Measurements from ENCODE around the gene SMIM17. TPM values are rescaled to one million over a fixed set of nuclear protein-coding genes. Genes with fewer than 3 reads are reported as not detected.

The SMIM17 gene
- total and polyA plus RNA-seq, 2 of the 13 experiments (the other 11 are each of a cell fraction or from before 2014, with no cell fraction given) = 0.21 to 0.53 TPM

GRCh38 chr19:56619121-56619520 lies 23.8 kb upstream of the SMIM17 start (continued):
- TF ChIP-seq KLF13 (CRISPR knock-in tag; IDR thresholded peaks at IDR 0.05) = no peak

GRCh38 chr19:56622374-56622773 lies 20.6 kb upstream of the SMIM17 start:
- ATAC-seq (no peak), FAIRE-seq (no peak), DNase-seq (ENCODE audit: low spot score) (no peak)
- TF ChIP-seq RBM22 (optimal IDR thresholded peaks at IDR 0.05; ENCODE audit: low read length) = no peak
- TF ChIP-seq NFATC3 (CRISPR knock-in tag; IDR thresholded peaks at IDR 0.05) = no peak
- TF ChIP-seq PHF21A (CRISPR knock-in tag; IDR thresholded peaks at IDR 0.05) = no peak
- TF ChIP-seq ZNF124 (CRISPR knock-in tag; IDR thresholded peaks at IDR 0.05) = no peak
- TF ChIP-seq TERF1 (CRISPR knock-in tag; IDR thresholded peaks at IDR 0.05) = no peak
- no peak for TF ChIP-seq ZNF75D (CRISPR knock-in tag; IDR thresholded peaks at IDR 0.05; ENCODE audit: borderline replicate concordance)
- no peak for TF ChIP-seq ZNF503 (CRISPR knock-in tag; IDR thresholded peaks at IDR 0.05)
- no peak for TF ChIP-seq U2AF1 (optimal IDR thresholded peaks at IDR 0.05; ENCODE audit: low read depth, low read length)
- TF ChIP-seq ZKSCAN8 (CRISPR knock-in tag; IDR thresholded peaks at IDR 0.05; ENCODE audit: borderline replicate concordance) = no peak
- TF ChIP-seq REL (CRISPR knock-in tag; conservative IDR thresholded peaks at IDR 0.05) = no peak
- no peak for TF ChIP-seq CAMTA2 (CRISPR knock-in tag; IDR thresholded peaks at IDR 0.05; ENCODE audit: borderline replicate concordance)
- no peak for TF ChIP-seq TRAFD1 (CRISPR knock-in tag; IDR thresholded peaks at IDR 0.05; ENCODE audit: borderline replicate concordance)
- Histone ChIP-seq H3K36me3 (replicated peaks in 1 of 2; ENCODE audit: control insufficient read depth in 1 of 2, insufficient read depth in 2 of 2, low read length in 2 of 2) (peaks cover 5 to 15% of the 10 kb centered on the region in 2 experiments; a peak in 2 of 5 replicates), H3K9ac (ENCODE audit: insufficient read depth, low read depth, low read length) (no peak overlapping the region), H3K4me1 (ENCODE audit: insufficient read depth, low read length) (no peaks in the 10 kb centered on the region), H3K4me2 (ENCODE audit: low read depth, low read length) (no peak overlapping the region), H3K79me2 (ENCODE audit: insufficient read depth, low read length) (no peaks in the 10 kb centered on the region), H3K27me3 (ENCODE audit: control insufficient read depth in 1 of 2, insufficient read depth in 2 of 2, low read length in 2 of 2) (no peaks in the 10 kb centered on the region), H3K27ac (ENCODE audit: extremely low read length, insufficient read depth, low read length) (no peak overlapping the region), H3K4me3 (replicated peaks in 1 of 3; ENCODE audit: insufficient read depth in 1 of 3, low read depth in 2 of 3, low read length in 3 of 3) (no peak overlapping the region), H4K20me1 (ENCODE audit: insufficient read depth, low read length) (no peaks in the 10 kb centered on the region), H2AFZ (ENCODE audit: low read length) (no peak overlapping the region), H3K9me3 (ENCODE audit: low read length) (peaks cover 32% of the 10 kb centered on the region)
- ChIA-PET CTCF (ENCODE audit: low intra/inter-chr PET ratio, low total read pairs) (no interaction called here), POLR2A (no interaction called here)
- BruUV-seq (replicated peaks) = no TSS peak
- in situ Hi-C loops (cut with HindIII; ENCODE audit: extremely low pct_ligation_motif_present, low pct_unique_long_range_greater_than_20kb) (no loop called here), intact Hi-C loops (cut with micrococcal nuclease; ENCODE audit: unreplicated experiment) (no loop called here)
- WGBS (ENCODE audit: low lambda C conversion rate) = 99% methylated on average over 29 of the region's 37 CpGs

Measured in HepG2 (cell line).